ENCODE measurements around the gene KIAA1755. TPM values are rescaled to one million over a fixed set of nuclear protein-coding genes. Genes with fewer than 3 reads are reported as not detected.

KIAA1755 gene
- total and polyA plus RNA-seq, 10 of the 15 experiments (the other 5 are each of a cell fraction or from before 2014, with no cell fraction given): not detected

- ChIA-PET POLR2A (no interaction called here), RAD21 (ENCODE audit: unreplicated experiment) (interaction anchor here (1.0 to 6.9 kb wide), 3 partner anchors 46 to 166 kb away, joined by 3 to 80 read pairs (median 4); no protein-coding TSS in a partner anchor), CTCF (interaction anchor here (3.8 to 14.4 kb wide), 4 partner anchors 22 to 163 kb away, joined by 18 to 404 read pairs (median 122); no protein-coding TSS in a partner anchor), SMC1A (ENCODE audit: uncharacterized antibody, unreplicated experiment) (interaction anchor here (2.1 to 5.4 kb wide), 2 partner anchors 145 to 158 kb away, joined by 7 to 128 read pairs; no protein-coding TSS in a partner anchor)
- H3K27me3 ChIP-seq (replicated peaks in 1 of 2; ENCODE audit: control insufficient read depth in 2 of 2, insufficient read depth in 2 of 2, low read length in 1 of 2): no peaks in the 10 kb centered on the region
- 44% methylated on average over 7 of the region's 7 CpGs for WGBS (ENCODE audit: insufficient coverage, insufficient replicate concordance, low lambda C conversion rate, missing lambda C conversion rate)
- H3K79me2 ChIP-seq (ENCODE audit: control insufficient read depth, insufficient read depth, low read length): no peaks in the 10 kb centered on the region
- H3K4me1 ChIP-seq (ENCODE audit: control insufficient read depth, insufficient read depth, low read length): no peaks in the 10 kb centered on the region
- TF ChIP-seq RB1 (IDR thresholded peaks at IDR 0.05; ENCODE audit: borderline replicate concordance) (no peak), FOS (IDR thresholded peaks at IDR 0.05; ENCODE audit: borderline replicate concordance, extremely low read depth, insufficient read length) (no peak), ZZZ3 (IDR thresholded peaks at IDR 0.05; ENCODE audit: control insufficient read depth, insufficient read length, low read depth) (no peak), ZSCAN29 (IDR thresholded peaks at IDR 0.05) (no peak), TCF3 (IDR thresholded peaks at IDR 0.05; ENCODE audit: borderline replicate concordance, insufficient read depth, low read depth, low read length) (no peak), YBX1 (IDR thresholded peaks at IDR 0.05) (no peak), ZNF687 (IDR thresholded peaks at IDR 0.05) (no peak), MEF2B (IDR thresholded peaks at IDR 0.05; ENCODE audit: partially characterized antibody, poor library complexity, severe bottlenecking) (no peak), JUND (IDR thresholded peaks at IDR 0.05; ENCODE audit: low read depth, low read length) (no peak), NR2F1 (conservative IDR thresholded peaks at IDR 0.05) (no peak), SPI1 (IDR thresholded peaks at IDR 0.05; ENCODE audit: borderline replicate concordance, insufficient read depth, low read depth, low read length) (no peak), IRF5 (IDR thresholded peaks at IDR 0.05; ENCODE audit: borderline replicate concordance) (no peak)
- H3K4me2 ChIP-seq (ENCODE audit: control insufficient read depth, insufficient read depth): no peak overlapping the region
- no peak overlapping the region for H3K4me3 ChIP-seq
- intact Hi-C loops (cut with micrococcal nuclease; ENCODE audit: unreplicated experiment) (no loop called here), in situ Hi-C loops (cut with MboI) (no loop called here)
- no peaks in the 10 kb centered on the region; the same call in 1 of the 2 replicates for H4K20me1 ChIP-seq (ENCODE audit: control insufficient read depth, insufficient read depth)
- no TSS peak for BruUV-seq (replicated peaks)
- no peak for ATAC-seq
- H3K36me3 ChIP-seq (ENCODE audit: control insufficient read depth in 2 of 2, insufficient read depth in 2 of 2, low read length in 1 of 2): no peaks in the 10 kb centered on the region
- H2AFZ ChIP-seq (ENCODE audit: control insufficient read depth, low read depth, low read length): no peak overlapping the region
- no peak overlapping the region for H3K9ac ChIP-seq (ENCODE audit: control insufficient read depth, insufficient read depth, low read length)
- no peak overlapping the region for H3K27ac ChIP-seq (ENCODE audit: control insufficient read depth, insufficient read depth)
- no peaks in the 10 kb centered on the region for H3K9me3 ChIP-seq (replicated peaks; ENCODE audit: control insufficient read depth, insufficient read depth, low read length)
- DNase-seq (ENCODE audit: low read depth, low spot score): no peak
- FAIRE-seq: no peak
Measured at GRCh38 chr20:38218566-38218885, 42.0 kb downstream of the KIAA1755 start.

Data from GM12878 (cell line).